D341Med (cell line): Measurements from ENCODE around the gene OPRD1.
A peak's percentile ranks its signal among the peaks of the same experiment; 100 is the strongest.

ENCODE experiments used
- DNase-seq: peaks from one replicate; pipeline ENCODE4 v3.0.0; 2012; ENCODE audit warnings: low spot score

The OPRD1 gene

DNA sequence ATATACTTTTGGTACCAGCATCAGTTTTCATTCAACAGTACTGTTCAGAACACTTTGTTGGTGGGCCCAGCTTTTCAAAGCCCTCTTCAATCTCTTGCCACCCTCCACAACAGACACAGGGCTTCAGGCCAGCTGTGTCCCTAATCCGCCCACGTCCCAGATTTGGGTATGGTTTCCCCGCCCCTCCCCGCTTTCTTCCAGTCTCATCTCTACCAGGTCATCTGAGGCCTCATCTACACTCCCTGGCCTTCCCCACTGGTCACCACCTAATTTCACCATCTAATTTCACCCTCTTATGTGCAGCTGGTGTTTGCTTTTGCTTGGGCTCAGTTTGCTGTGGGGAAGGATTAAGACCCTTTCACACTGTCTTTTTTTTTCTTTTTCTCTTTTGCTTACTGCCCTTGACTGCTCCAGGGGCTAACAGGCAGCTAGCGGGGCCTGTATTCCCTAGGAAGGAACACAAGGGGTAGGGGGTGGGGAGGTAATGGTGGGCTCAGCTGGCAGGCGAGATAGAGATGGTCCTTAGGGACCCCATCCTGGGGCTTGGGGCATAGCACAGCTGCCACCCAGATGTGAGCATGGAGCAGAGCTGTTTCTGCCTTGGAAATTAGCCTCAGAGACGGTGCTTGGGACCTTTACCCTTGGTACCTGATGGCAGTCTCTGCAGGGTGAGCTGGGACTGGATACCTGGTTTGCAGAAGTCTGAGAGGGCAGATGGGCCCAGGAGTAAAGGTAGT lies 98.6 kb downstream of the OPRD1 start:
- DNase-seq = no peak

DNA sequence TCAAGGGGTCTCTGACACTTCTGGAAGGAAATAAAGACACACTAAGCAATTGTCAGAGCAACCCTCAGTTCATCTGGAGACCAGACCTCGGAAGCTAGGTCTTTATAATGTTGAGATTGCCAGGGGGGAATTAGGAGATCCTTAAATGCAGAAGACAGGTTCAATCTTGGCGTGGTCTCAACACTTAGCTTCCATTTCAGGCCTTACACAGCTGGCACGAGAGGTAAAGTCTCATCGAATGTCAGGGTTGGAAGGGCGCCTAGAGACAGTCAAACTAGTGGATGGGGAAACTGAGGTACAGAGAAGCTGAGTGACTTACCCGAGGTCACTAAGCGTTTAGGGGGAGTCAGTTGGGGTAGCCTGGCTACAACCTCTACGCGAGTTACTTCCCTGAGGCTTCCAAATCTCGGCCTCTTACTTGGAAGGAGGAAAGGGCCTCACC lies 101.8 kb downstream of the OPRD1 start:
- no peak for DNase-seq

DNA sequence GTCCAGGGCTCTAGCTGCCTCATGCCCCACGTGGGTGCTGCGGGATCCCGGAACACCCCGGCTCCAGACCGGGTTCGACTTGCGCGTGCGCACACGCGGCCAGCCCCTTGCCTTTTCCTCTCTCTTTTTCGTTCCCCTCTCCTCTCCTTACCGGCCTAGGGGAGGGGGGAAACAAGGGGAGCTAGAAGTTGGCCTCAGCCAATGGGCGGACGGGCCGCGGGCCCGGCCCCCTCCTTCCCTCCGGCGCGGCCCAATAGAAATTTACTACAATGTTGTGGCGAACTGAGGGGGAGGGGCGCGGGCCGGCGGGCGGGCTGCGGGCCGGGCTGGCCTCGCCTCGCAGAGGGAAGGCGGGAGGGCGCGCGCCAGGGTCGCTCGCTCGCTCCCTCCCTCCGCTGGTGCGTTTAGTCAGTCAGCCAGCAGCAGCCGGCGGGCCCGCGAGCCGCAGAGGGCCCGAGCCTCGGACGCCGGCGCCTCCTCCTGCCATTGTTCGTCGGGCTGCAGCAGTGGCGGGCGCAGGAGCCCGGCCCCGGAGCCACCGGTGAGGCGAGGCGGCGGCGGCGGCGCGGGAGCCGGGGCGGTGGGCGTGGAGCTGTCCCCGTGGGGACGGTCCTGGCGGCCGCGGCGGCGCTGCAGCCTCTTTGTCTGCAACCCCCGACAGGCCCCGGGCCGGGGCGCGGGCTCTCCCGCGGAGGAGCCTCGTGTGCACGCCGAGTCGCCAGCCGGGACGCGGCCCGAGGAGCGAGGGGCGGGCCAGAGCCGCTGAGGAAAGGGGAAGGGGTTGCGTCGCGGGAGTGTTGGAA lies 102.5 kb downstream of the OPRD1 start, which contains the start of gene EPB41:
Gene EPB41 (plus strand): TSS at position 342 of the 803 bp plus-strand sequence. CDS start 72,869 bp downstream, outside the sequence.
- DNase-seq = peak; percentile 98

DNA sequence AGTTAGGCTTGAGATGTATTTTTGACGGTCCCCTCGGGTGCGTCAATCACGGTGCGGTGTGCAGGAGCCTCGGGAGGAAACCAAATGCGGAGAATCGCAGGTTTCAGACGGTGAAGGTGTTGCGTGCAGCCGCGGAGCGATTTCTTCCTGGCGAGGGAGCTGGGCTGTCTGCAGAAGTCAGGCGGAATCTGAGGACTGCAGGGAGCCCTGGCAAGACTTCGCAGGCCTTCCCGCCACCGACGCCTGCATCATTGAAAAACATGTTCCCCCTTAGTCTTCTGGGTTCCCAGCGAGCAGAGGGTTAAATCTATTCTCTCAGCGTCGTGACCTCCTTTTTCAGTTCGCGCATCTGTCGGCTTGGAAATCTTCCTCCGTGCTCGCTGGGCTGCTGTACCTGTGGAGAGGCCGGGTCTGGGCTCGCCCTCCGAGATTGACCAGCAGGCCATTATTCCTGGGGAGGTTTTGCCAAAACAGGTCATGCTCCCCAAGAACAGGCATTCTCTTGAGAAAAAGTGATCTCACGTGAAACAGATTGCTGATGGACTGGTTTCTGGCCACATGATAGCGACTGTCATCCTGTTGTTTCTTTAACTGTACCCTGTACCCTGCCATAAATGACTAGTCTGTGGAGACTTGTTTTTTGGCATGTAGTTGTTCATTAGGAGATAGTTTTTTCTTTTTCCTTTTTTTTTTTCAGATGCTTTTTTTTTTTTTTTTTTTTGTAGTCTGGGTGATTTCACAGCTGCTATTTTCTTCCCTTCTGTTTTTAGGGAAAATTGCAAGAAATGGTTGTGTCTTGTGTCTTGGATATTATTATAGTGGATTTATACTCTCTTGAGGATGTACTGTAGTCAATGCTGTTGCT lies 103.3 kb downstream of the OPRD1 start:
- DNase-seq = peak; percentile 64

- DNase-seq = no peak
Measured at GRCh38 chr1:28917757-28918118, 105.8 kb downstream of the OPRD1 start.
